Measurements from ENCODE around the gene PTCH2.

DNA sequence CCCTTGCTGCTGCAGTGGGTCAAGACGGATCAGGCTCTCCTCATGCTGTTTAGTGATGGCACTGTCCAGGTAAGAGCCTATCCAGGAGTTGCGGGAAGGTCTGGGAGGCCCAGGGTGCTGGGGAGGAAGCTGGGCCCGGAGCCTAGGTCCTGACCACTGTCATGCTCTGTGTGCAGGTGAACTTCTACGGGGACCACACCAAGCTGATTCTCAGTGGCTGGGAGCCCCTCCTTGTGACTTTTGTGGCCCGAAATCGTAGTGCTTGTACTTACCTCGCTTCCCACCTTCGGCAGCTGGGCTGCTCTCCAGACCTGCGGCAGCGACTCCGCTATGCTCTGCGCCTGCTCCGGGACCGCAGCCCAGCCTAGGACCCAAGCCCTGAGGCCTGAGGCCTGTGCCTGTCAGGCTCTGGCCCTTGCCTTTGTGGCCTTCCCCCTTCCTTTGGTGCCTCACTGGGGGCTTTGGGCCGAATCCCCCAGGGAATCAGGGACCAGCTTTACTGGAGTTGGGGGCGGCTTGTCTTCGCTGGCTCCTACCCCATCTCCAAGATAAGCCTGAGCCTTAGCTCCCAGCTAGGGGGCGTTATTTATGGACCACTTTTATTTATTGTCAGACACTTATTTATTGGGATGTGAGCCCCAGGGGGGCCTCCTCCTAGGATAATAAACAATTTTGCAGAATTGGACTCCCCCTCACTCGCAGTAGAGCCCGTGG, 37.6 kb downstream of the PTCH2 start:
- TF ChIP-seq POLR2AphosphoS5 (IDR thresholded peaks at IDR 0.05) (no peak), EP300 (IDR thresholded peaks at IDR 0.05; ENCODE audit: low read depth) (no peak)
- TF ChIP-seq, protein P1, sequence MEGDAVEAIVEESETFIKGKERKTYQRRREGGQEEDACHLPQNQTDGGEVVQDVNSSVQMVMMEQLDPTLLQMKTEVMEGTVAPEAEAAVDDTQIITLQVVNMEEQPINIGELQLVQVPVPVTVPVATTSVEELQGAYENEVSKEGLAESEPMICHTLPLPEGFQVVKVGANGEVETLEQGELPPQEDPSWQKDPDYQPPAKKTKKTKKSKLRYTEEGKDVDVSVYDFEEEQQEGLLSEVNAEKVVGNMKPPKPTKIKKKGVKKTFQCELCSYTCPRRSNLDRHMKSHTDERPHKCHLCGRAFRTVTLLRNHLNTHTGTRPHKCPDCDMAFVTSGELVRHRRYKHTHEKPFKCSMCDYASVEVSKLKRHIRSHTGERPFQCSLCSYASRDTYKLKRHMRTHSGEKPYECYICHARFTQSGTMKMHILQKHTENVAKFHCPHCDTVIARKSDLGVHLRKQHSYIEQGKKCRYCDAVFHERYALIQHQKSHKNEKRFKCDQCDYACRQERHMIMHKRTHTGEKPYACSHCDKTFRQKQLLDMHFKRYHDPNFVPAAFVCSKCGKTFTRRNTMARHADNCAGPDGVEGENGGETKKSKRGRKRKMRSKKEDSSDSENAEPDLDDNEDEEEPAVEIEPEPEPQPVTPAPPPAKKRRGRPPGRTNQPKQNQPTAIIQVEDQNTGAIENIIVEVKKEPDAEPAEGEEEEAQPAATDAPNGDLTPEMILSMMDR (IDR thresholded peaks at IDR 0.05): no peak

Measured in transverse colon (tissue), 4 donors.